ENCODE data around the gene CEACAM18. TPM values are rescaled to one million over a fixed set of nuclear protein-coding genes. Genes with fewer than 3 reads are reported as not detected.

Gene CEACAM18
- total and polyA plus RNA-seq, 9 donors, result not detected

GRCh38 chr19:51535535-51535934 is 57.2 kb downstream of the CEACAM18 start:
- Histone ChIP-seq H3K9me3 (peaks cover 0 to 3% of the 10 kb centered on the region in 2 donors), H3K4me1 (ENCODE audit: insufficient read depth) (no peaks in the 10 kb centered on the region), H3K4me3 (no peak overlapping the region), H3K36me3 (no peaks in the 10 kb centered on the region), H3K27ac (no peak overlapping the region), H3K27me3 (no peaks in the 10 kb centered on the region)
- TF ChIP-seq EP300 (IDR thresholded peaks at IDR 0.05), result no peak
- TF ChIP-seq POLR2A (IDR thresholded peaks at IDR 0.05), result no peak
- no peak for TF ChIP-seq CTCF (IDR thresholded peaks at IDR 0.05)
- WGBS, 3 donors, result 74 to 83% (median 78%) methylated on average over 1 of the region's 1 CpG
- no peak for DNase-seq
- intact Hi-C loops (cut with DNase I), result no loop called here

GRCh38 chr19:51539821-51540366 is 61.6 kb downstream of the CEACAM18 start:
- intact Hi-C loops (cut with DNase I), result no loop called here

More at GRCh38 chr19:51539821-51540366, 61.6 kb downstream of the CEACAM18 start:
- H3K4me1 ChIP-seq (ENCODE audit: insufficient read depth), result no peaks in the 10 kb centered on the region
- no peaks in the 10 kb centered on the region for H3K36me3 ChIP-seq
- no peaks in the 10 kb centered on the region for H3K27me3 ChIP-seq
- no peak for TF ChIP-seq EP300 (IDR thresholded peaks at IDR 0.05)
- TF ChIP-seq POLR2A (IDR thresholded peaks at IDR 0.05), result no peak
- TF ChIP-seq CTCF (IDR thresholded peaks at IDR 0.05), result no peak
- no peak for DNase-seq
- WGBS, 3 donors, result 82 to 83% (median 82%) methylated on average over 4 of the region's 4 CpGs
- no peak overlapping the region for H3K27ac ChIP-seq
- H3K9me3 ChIP-seq, result peaks cover 0 to 3% of the 10 kb centered on the region in 2 donors
- no peak overlapping the region for H3K4me3 ChIP-seq

Small RNA genes lying within 50 kb of the gene (small RNA-seq; reads per million reads assigned to genes)
- gene AC020914.3 (not detected), gene AC020914.5 (not detected)

Other genes starting within 250 kb of the CEACAM18 start
- not detected for gene SIGLECL1, start 227.5 kb upstream of the CEACAM18 start, total RNA-seq
- gene SIGLECL1, start 227.5 kb upstream of the CEACAM18 start, polyA plus RNA-seq, result not detected
- gene IGLON5, start 166.9 kb upstream of the CEACAM18 start, total RNA-seq, result under 1 TPM in 6 of 7 donors, not detected in 1; 0.08 to 0.96 (median 0.29) TPM
- 1 to 10 TPM in 1 of 2 donors, under 1 TPM in 1; 0.13 to 1.6 TPM for gene IGLON5, start 166.9 kb upstream of the CEACAM18 start, polyA plus RNA-seq
- 1 to 10 TPM; 1.8 to 8.1 (median 5.4) TPM for gene VSIG10L, start 136.4 kb upstream of the CEACAM18 start, total RNA-seq
- gene VSIG10L, start 136.4 kb upstream of the CEACAM18 start, polyA plus RNA-seq, result 1 to 10 TPM; 4.4 to 6.9 TPM
- 10 to 100 TPM; 38.7 to 91.3 (median 63.3) TPM for gene ETFB, start 112.2 kb upstream of the CEACAM18 start, total RNA-seq
- 10 to 100 TPM; 12.4 to 86.7 TPM for gene ETFB, start 112.2 kb upstream of the CEACAM18 start, polyA plus RNA-seq
- 1 to 10 TPM in 3 of 7 donors, under 1 TPM in 1, not detected in 3; 0.70 to 1.9 (median 1.5) TPM for gene CLDND2, start 109.5 kb upstream of the CEACAM18 start, total RNA-seq
- under 1 TPM in 1 of 2 donors, not detected in 1; 0.59 TPM for gene CLDND2, start 109.5 kb upstream of the CEACAM18 start, polyA plus RNA-seq
- 1 to 10 TPM in 5 of 7 donors, under 1 TPM in 2; 0.40 to 3.1 (median 1.5) TPM for gene NKG7, start 105.9 kb upstream of the CEACAM18 start, total RNA-seq
- gene NKG7, start 105.9 kb upstream of the CEACAM18 start, polyA plus RNA-seq, result 1 to 10 TPM; 1.6 to 4.4 TPM
- gene LIM2, start 90.6 kb upstream of the CEACAM18 start, total RNA-seq, result not detected
- gene LIM2, start 90.6 kb upstream of the CEACAM18 start, polyA plus RNA-seq, result not detected
- gene C19orf84, start 87.9 kb upstream of the CEACAM18 start, total RNA-seq, result not detected
- under 1 TPM in 1 of 2 donors, not detected in 1; 0.47 TPM for gene C19orf84, start 87.9 kb upstream of the CEACAM18 start, polyA plus RNA-seq
- 1 to 10 TPM; 1.4 to 9.4 (median 4.6) TPM for gene SIGLEC10, start 60.9 kb upstream of the CEACAM18 start, total RNA-seq
- gene SIGLEC10, start 60.9 kb upstream of the CEACAM18 start, polyA plus RNA-seq, result 1 to 10 TPM in 1 of 2 donors, under 1 TPM in 1; 0.30 to 1.3 TPM
- gene SIGLEC8, start 20.1 kb upstream of the CEACAM18 start, total RNA-seq, result 1 to 10 TPM in 1 of 7 donors, under 1 TPM in 4, not detected in 2; 0.24 to 1.6 (median 0.92) TPM
- 1 to 10 TPM in 1 of 2 donors, under 1 TPM in 1; 0.05 to 1.6 TPM for gene SIGLEC8, start 20.1 kb upstream of the CEACAM18 start, polyA plus RNA-seq
- under 1 TPM in 2 of 7 donors, not detected in 5; 0.23 to 0.25 TPM for gene SIGLEC12, start 23.3 kb downstream of the CEACAM18 start, total RNA-seq
- under 1 TPM in 1 of 2 donors, not detected in 1; 0.73 TPM for gene SIGLEC12, start 23.3 kb downstream of the CEACAM18 start, polyA plus RNA-seq
- under 1 TPM in 2 of 7 donors, not detected in 5; 0.40 to 0.45 TPM for gene SIGLEC6, start 53.1 kb downstream of the CEACAM18 start, total RNA-seq
- gene SIGLEC6, start 53.1 kb downstream of the CEACAM18 start, polyA plus RNA-seq, result under 1 TPM; 0.19 to 0.67 TPM
- 10 to 100 TPM in 5 of 7 donors, 1 to 10 TPM in 2; 4.3 to 17.3 (median 13.1) TPM for gene ZNF175, start 92.7 kb downstream of the CEACAM18 start, total RNA-seq
- gene ZNF175, start 92.7 kb downstream of the CEACAM18 start, polyA plus RNA-seq, result 10 to 100 TPM in 1 of 2 donors, 1 to 10 TPM in 1; 5.4 to 12.3 TPM
- gene SIGLEC5, start 151.9 kb downstream of the CEACAM18 start, total RNA-seq, result under 1 TPM in 4 of 7 donors, not detected in 3; 0.13 to 0.69 (median 0.56) TPM
- under 1 TPM in 1 of 2 donors, not detected in 1; 0.13 TPM for gene SIGLEC5, start 151.9 kb downstream of the CEACAM18 start, polyA plus RNA-seq
- gene SIGLEC14, start 168.3 kb downstream of the CEACAM18 start, total RNA-seq, result 1 to 10 TPM in 3 of 7 donors, under 1 TPM in 3, not detected in 1; 0.11 to 4.1 (median 1.0) TPM
- gene SIGLEC14, start 168.3 kb downstream of the CEACAM18 start, polyA plus RNA-seq, result under 1 TPM in 1 of 2 donors, not detected in 1; 0.27 TPM
- 10 to 100 TPM; 30.3 to 93.2 (median 50.3) TPM for gene SPACA6, start 214.8 kb downstream of the CEACAM18 start, total RNA-seq
- 10 to 100 TPM in 1 of 2 donors, 1 to 10 TPM in 1; 6.4 to 27.4 TPM for gene SPACA6, start 214.8 kb downstream of the CEACAM18 start, polyA plus RNA-seq
- gene HAS1, start 245.5 kb downstream of the CEACAM18 start, total RNA-seq, result 100 to 1,000 TPM in 1 of 7 donors, 10 to 100 TPM in 3, 1 to 10 TPM in 3; 1.8 to 385 (median 15.3) TPM
- gene HAS1, start 245.5 kb downstream of the CEACAM18 start, polyA plus RNA-seq, result 1 to 10 TPM; 1.0 to 7.5 TPM